ENCODE measurements around the gene GPR4. TPM values are rescaled to one million over a fixed set of nuclear protein-coding genes. Genes with fewer than 3 reads are reported as not detected.
A peak's percentile ranks its signal among the peaks of the same experiment; 100 is the strongest.

GPR4 gene
- total RNA-seq, 1 donor from 2014 or later = under 0.01 TPM

GRCh38 chr19:45591004-45591637, 10.9 kb downstream of the GPR4 start:
- DNase-seq (ENCODE audit: low spot score in 2 of 2) (no peak), FAIRE-seq (no peak)

DNA sequence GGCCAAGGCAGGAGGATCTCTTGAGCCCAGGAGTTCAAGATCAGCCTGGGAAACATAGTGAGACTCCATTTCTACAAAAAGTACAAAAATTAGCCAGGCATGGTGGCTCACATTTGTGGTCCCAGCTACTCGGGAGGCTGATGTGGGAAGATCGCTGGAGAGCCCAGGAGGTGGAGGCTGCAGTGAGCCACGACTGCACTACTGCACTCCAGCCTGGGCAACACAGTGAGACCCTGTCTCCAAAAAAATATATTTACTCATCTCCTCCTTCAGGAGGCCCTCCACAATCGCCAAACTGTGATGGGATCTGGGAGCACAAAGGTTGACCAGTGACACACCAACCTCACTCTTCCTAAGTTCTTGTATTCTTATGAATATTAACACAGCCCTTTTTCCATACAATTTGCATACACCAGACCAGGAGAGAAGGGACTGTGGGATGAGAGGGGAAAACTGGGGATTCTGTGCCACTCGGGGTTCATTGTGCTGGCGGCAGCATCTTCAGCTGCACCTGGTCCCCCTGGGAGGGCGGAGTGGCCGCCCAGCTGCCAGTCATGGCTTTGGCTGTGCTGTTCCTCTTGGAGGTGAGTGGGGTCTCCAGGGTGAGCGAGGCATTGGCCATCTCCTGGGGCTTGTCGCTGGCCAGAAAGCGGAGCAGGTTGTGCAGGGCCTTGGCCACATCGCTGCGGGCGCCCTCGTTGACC, 11.6 kb downstream of the GPR4 start:
- DNase-seq (ENCODE audit: low spot score in 2 of 2) = no peak
- no peak for FAIRE-seq

DNA sequence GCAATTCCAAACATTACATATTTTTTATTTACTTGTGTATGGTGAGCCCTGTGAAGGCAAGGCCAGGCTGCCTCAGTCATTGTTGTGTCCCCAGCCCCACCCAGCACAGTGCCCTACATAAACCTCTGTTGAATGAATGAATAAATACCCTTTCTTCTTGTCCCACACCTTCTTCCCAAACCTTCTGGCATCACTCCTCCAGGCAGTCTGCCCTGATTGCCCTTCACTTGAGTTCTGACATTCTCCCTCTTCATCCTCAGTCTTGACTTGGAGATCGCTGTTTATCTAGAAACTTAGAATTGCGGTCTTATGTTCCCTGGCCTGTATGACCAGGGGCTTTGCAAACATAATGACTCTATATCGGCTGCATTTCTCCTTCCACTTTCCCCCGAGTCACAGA, 12.2 kb downstream of the GPR4 start:
- no peak for FAIRE-seq
- no peak for DNase-seq (ENCODE audit: low spot score in 2 of 2)

DNA sequence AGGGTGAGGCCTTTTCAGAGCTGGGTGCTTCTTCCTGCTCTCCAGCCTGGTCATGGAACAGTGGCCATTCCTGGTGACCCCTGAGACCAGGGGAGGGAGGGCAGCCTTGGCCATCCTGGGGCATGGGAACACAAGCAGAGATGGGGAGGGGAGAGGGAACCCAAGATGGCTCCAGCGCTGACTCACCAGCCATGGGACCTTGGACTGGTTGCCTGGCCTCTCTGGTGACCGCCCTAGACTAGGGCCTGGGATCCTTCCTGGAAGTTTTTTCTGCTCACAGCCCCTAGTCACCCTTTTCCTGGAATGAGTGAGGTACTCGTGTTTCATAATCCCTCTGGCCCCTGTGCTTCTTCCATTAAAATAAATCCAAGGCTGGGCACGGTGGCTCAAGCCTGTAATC, 14.1 kb downstream of the GPR4 start:
- DNase-seq (ENCODE audit: low spot score in 2 of 2) = no peak
- no peak for FAIRE-seq

- DNase-seq (ENCODE audit: low spot score in 2 of 2) (no peak), FAIRE-seq (no peak)
These were observed 16.8 kb downstream of the GPR4 start for GRCh38 chr19:45585158-45585577.

GRCh38 chr19:45584332-45585157, 17.5 kb downstream of the GPR4 start, which contains the start of gene OPA3:
Gene OPA3 (minus strand): TSS chr19:45584802. CDS start chr19:45584764, 38 bp downstream.
- FAIRE-seq = peak; percentile 98
- DNase-seq (ENCODE audit: low spot score in 2 of 2) = peak; percentile 96 to 97

GRCh38 chr19:45581576-45581975, 20.4 kb downstream of the GPR4 start:
- DNase-seq (ENCODE audit: low spot score in 2 of 2) (no peak), FAIRE-seq (no peak)

GRCh38 chr19:45578861-45579260, 23.2 kb downstream of the GPR4 start:
- FAIRE-seq (no peak), DNase-seq (ENCODE audit: low spot score in 2 of 2) (no peak)

- FAIRE-seq (no peak), DNase-seq (ENCODE audit: low spot score in 2 of 2) (no peak)
These were observed 24.7 kb downstream of the GPR4 start for GRCh38 chr19:45577111-45577905.

DNA sequence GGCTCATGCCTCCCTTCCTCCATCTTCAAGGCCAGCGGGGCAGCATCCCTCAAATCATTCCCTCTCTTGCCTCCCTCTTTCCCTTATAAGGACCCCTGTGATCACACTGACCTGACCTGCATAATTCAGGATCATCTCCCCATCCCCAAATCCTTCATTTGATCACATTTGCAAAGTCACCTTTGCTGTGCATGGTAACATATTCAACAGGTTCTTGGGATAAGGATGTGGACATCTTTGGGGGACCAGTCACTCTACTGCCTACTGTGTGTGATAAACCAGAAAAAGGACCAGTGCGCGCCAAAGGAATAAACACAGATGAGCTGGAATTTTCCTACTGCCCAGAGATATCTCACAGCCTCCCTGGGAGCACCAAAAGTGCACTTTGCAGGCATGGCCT, 25.3 kb downstream of the GPR4 start:
- DNase-seq (ENCODE audit: low spot score in 2 of 2) (no peak), FAIRE-seq (no peak)

DNA sequence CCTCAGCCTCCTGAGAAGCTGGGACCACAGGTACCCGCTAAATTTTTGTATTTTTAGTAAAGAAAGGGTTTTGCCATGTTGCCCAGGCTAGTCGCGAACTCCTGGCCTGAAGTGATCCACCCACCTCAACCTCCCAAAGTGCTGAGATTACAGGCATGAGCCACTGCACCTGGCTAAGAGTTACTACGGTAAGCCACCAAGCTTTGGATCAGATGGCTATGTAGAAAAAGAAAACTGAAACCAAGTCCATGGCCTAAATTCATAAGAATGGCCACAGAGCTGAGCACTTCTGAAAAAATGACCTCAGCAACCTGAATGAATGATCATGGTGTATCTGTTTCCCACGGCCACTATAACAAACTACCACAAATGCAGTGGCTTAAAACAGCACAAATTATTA, 26.8 kb downstream of the GPR4 start:
- FAIRE-seq (no peak), DNase-seq (ENCODE audit: low spot score in 2 of 2) (no peak)

DNA sequence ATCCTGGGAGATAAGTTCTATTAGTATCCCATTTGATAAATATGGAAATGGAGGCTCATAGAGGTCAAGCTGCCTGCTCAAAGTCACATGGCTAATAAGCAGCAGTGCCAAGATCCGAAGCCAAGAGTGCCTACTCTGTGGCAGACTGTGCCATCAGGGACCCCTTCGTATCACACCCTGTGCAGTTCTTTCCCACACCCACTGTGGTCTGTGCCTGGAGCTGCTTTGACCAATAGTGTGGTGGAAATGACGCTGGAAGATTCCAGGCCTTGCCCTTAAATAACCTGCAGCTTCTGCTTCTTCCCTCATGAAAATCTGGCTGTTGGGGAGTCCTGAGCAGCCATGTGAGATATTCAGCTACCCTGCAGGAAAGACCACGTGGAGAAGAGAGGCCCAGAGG, 27.5 kb downstream of the GPR4 start:
- DNase-seq (ENCODE audit: low spot score in 2 of 2) = no peak
- FAIRE-seq = no peak

DNA sequence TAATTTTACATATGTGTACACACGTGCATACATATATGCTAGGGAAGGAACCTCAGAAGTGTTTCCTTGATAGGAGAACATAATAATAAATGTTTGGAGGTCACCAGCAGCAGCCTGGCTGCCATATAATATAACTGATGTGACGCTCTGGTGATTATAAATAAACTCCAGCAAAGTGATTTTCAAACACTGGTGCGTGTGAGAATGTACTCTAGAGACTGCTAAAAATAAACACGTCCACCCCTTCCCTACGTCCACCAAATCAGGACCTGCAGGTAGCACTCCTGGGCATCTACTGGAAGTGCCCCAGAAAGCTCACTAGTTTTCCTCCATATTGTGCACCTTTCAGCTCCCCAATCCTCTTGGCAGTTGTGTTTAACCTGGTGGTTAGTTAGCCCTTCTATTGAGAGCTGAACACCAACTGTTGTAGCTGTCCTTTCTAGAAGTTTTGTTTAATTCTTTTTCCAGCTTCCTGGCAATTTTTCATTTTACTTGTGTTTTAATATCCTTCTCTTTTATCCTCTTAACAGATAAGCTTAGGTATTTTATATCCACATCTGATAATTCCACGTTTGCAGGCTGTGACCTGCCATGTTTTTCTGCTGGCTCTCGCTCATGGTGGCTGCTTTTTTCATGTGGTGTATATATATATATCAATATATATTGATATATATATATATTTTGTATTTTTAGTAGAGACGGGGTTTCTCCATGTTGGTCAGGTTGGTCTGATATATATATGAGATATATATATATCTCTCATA, 30.4 kb downstream of the GPR4 start:
- no peak for DNase-seq (ENCODE audit: low spot score in 2 of 2)
- no peak for FAIRE-seq

DNA sequence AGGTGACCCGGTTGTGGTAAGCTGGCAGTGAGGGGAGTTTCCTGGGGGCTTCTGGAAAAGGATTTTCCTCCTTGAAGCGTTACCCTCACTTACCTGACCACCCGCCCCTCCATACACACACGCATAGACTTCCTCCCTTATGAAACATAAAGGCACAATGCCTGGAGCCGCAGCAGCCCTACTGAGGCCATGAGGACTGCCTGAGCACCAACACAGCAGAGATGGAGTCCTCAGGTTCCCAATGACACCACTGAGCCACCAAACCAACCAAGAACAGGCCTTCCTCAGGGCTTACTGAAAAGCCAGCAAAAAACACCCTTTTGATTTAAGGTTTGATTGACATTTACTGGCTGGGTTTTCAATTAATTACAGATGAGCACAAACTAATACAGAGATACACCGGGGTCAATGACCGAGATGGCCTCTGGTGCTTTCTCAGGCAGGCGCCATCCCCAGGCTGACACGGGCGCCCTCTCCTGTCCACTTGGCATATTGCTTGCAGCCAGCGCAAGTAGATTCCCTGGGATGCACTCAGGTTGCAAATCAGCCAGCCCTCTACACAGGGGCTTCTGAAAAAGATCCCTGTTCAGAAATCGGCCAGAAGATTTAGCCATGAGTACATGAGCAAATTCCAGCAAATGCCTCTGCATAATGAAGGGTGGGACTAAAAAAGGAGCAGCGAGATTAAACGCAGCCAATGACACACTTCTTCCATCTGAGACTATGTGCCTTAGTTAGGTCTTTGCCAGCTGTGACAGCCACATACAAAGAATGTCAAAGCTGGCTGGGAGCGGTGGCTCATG, 32.2 kb downstream of the GPR4 start:
- no peak for DNase-seq (ENCODE audit: low spot score in 2 of 2)

GRCh38 chr19:45568732-45569131, 33.3 kb downstream of the GPR4 start:
- no peak for DNase-seq (ENCODE audit: low spot score in 2 of 2)
- no peak for FAIRE-seq

More for the DNA sequence above, 32.2 kb downstream of the GPR4 start:
- no peak for FAIRE-seq

DNA sequence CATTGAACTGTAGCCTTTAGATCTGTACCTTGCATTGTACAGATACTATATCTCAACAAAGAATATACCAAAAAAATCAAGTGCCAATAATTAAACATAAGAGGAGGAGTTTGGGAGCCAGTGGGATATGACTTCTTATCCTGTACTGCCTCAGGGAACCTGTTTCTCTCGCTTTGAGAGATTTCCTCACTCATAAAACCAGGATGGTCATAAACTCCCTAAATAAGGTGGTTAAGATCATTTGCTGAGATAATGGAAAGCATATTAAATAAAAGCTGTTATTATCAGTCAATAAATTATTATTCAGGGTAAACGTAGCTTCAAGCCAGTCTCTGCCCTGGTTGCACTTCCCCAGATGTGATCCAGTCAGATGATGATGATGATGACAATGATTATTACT, 34.4 kb downstream of the GPR4 start:
- DNase-seq (ENCODE audit: low spot score in 2 of 2) = no peak
- FAIRE-seq = no peak

DNA sequence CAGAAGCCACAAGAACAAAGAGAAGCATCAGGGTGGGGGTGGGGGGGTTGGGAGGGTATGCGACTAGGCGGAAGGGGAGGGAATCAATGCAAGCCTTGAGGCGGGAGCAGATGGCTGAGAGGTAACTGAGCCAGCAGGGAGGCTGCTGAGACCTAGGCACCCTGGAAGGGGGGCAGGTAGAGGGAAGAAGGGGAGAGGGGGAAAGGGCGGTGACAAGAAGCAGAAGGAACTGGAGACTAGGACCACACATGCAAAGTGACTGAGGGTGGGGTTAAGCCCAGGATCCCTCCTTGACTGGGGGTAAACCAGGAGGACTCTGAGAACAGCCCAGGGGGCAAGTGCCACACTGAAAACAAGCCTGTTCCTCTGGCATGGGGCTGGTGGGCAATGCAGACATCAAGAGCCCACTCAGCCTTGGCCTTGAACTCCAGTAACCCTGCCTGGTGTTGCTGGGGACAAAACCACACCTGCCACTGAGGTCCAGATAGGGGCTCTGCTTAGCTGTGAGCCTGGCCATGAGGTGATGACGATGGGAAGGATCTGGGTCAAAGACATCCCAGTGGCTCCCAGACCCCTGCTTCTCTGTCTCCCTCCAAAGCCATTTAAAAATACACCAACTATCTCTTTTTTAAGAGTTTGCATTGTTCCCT, 37.8 kb downstream of the GPR4 start:
- FAIRE-seq = no peak
- no peak for DNase-seq (ENCODE audit: low spot score in 2 of 2)

- DNase-seq (ENCODE audit: low spot score in 2 of 2) (no peak), FAIRE-seq (no peak)
These were observed 41.3 kb downstream of the GPR4 start for GRCh38 chr19:45560686-45561085.
